ENCODE measurements around the gene RWDD4. TPM values are rescaled to one million over a fixed set of nuclear protein-coding genes. Genes with fewer than 3 reads are reported as not detected.

Gene RWDD4
- total RNA-seq: 10 to 100 TPM; 13.2 to 14.8 TPM

- Mint-ChIP-seq H3K9me3 (no peaks in the 10 kb centered on the region), H3K27ac (peak within 1 kb of the TSS; percentile 96), H3K36me3 (ENCODE audit: low read depth) (peaks cover 11% of the 10 kb centered on the region), H3K4me1 (peaks cover 39% of the 10 kb centered on the region), H3K4me3 (peak within 1 kb of the TSS; percentile 86), H3K27me3 (no peaks in the 10 kb centered on the region)
- ChIA-PET CTCF (interaction anchor here (0.6 to 1.2 kb wide), 7 partner anchors 8 to 686 kb away, joined by 3 read pairs; no protein-coding TSS in a partner anchor), POLR2A (interaction anchor here (1.8 kb wide), 1 partner anchor 215 kb away, joined by 4 read pairs; the partner anchor contains the start of gene CDKN2AIP)
- peak; percentile 97 for DNase-seq
Measured at GRCh38 chr4:183659029-183659871, at the start of gene RWDD4, which contains the start of gene TRAPPC11. Gene RWDD4 (minus strand): TSS chr4:183659185. CDS start chr4:183658952, 233 bp downstream. Gene TRAPPC11 (plus strand): TSS chr4:183659293. CDS start chr4:183663868, 4,575 bp downstream.

GRCh38 chr4:183702492-183702891, 43.5 kb upstream of the RWDD4 start:
- no peak for DNase-seq
- ChIA-PET CTCF (interaction anchor here (0.7 kb wide), 1 partner anchor 34 kb away, joined by 5 read pairs; no protein-coding TSS in a partner anchor), POLR2A (no interaction called here)
- no peaks in the 10 kb centered on the region for H3K9me3 Mint-ChIP-seq
- H3K27ac Mint-ChIP-seq: no peak overlapping the region
- no peaks in the 10 kb centered on the region for H3K4me1 Mint-ChIP-seq
- no peaks in the 10 kb centered on the region for H3K27me3 Mint-ChIP-seq
- peaks cover 65% of the 10 kb centered on the region for H3K36me3 Mint-ChIP-seq (ENCODE audit: low read depth)
- no peak overlapping the region for H3K4me3 Mint-ChIP-seq

- CTCF ChIA-PET: interaction anchor here (1.0 kb wide), 1 partner anchor 9 kb away, joined by 4 read pairs; no protein-coding TSS in a partner anchor
- Mint-ChIP-seq H3K9me3 (no peaks in the 10 kb centered on the region), H3K27ac (no peak overlapping the region), H3K27me3 (no peaks in the 10 kb centered on the region), H3K4me3 (no peak overlapping the region), H3K36me3 (ENCODE audit: low read depth) (peaks cover 70% of the 10 kb centered on the region), H3K4me1 (no peaks in the 10 kb centered on the region)
- POLR2A ChIA-PET: no interaction called here
- no peak for DNase-seq
Measured at GRCh38 chr4:183700407-183700806, 41.4 kb upstream of the RWDD4 start.

GRCh38 chr4:183698909-183699308, 39.9 kb upstream of the RWDD4 start:
- CTCF ChIA-PET: interaction anchor here (0.6 to 1.5 kb wide), 2 partner anchors 13 to 113 kb away, joined by 4 read pairs; no protein-coding TSS in a partner anchor
- H3K4me3 Mint-ChIP-seq: no peak overlapping the region
- no peaks in the 10 kb centered on the region for H3K27me3 Mint-ChIP-seq
- H3K9me3 Mint-ChIP-seq: no peaks in the 10 kb centered on the region
- no peaks in the 10 kb centered on the region for H3K4me1 Mint-ChIP-seq
- POLR2A ChIA-PET: no interaction called here
- no peak for DNase-seq
- peaks cover 69% of the 10 kb centered on the region for H3K36me3 Mint-ChIP-seq (ENCODE audit: low read depth)
- H3K27ac Mint-ChIP-seq: no peak overlapping the region

GRCh38 chr4:183691897-183692296, 32.9 kb upstream of the RWDD4 start:
- DNase-seq: no peak
- no peak overlapping the region for H3K27ac Mint-ChIP-seq
- no peak overlapping the region for H3K4me3 Mint-ChIP-seq
- POLR2A ChIA-PET: no interaction called here
- peaks cover 40% of the 10 kb centered on the region for H3K36me3 Mint-ChIP-seq (ENCODE audit: low read depth)
- no peaks in the 10 kb centered on the region for H3K27me3 Mint-ChIP-seq
- no peaks in the 10 kb centered on the region for H3K4me1 Mint-ChIP-seq
- CTCF ChIA-PET: interaction anchor here (0.6 kb wide), 1 partner anchor 37 kb away, joined by 4 read pairs; no protein-coding TSS in a partner anchor
- no peaks in the 10 kb centered on the region for H3K9me3 Mint-ChIP-seq

GRCh38 chr4:183691006-183691405, 32.0 kb upstream of the RWDD4 start:
- Mint-ChIP-seq H3K36me3 (ENCODE audit: low read depth) (peaks cover 37% of the 10 kb centered on the region), H3K27ac (no peak overlapping the region)
- CTCF ChIA-PET: interaction anchor here (1.3 kb wide), 1 partner anchor 10 kb away, joined by 4 read pairs; no protein-coding TSS in a partner anchor

GRCh38 chr4:183688216-183688615, 29.2 kb upstream of the RWDD4 start:
- DNase-seq: no peak
- no peak overlapping the region for H3K4me3 Mint-ChIP-seq
- H3K4me1 Mint-ChIP-seq: no peaks in the 10 kb centered on the region
- POLR2A ChIA-PET: no interaction called here
- CTCF ChIA-PET: no interaction called here
- H3K27me3 Mint-ChIP-seq: no peaks in the 10 kb centered on the region
- no peak overlapping the region for H3K27ac Mint-ChIP-seq
- no peaks in the 10 kb centered on the region for H3K9me3 Mint-ChIP-seq
- H3K36me3 Mint-ChIP-seq (ENCODE audit: low read depth): peaks cover 26% of the 10 kb centered on the region

More at GRCh38 chr4:183691006-183691405, 32.0 kb upstream of the RWDD4 start:
- Mint-ChIP-seq H3K27me3 (no peaks in the 10 kb centered on the region), H3K4me1 (no peaks in the 10 kb centered on the region), H3K4me3 (no peak overlapping the region), H3K9me3 (no peaks in the 10 kb centered on the region)
- DNase-seq: no peak
- POLR2A ChIA-PET: no interaction called here

- Mint-ChIP-seq H3K27me3 (no peaks in the 10 kb centered on the region), H3K27ac (no peak overlapping the region), H3K36me3 (ENCODE audit: low read depth) (peaks cover 23% of the 10 kb centered on the region), H3K4me3 (no peak overlapping the region), H3K4me1 (no peaks in the 10 kb centered on the region), H3K9me3 (no peaks in the 10 kb centered on the region)
- DNase-seq: no peak
- ChIA-PET POLR2A (interaction anchor here (0.6 kb wide), 1 partner anchor 39 kb away, joined by 5 read pairs; no protein-coding TSS in a partner anchor), CTCF (no interaction called here)
Measured at GRCh38 chr4:183686461-183686860, 27.5 kb upstream of the RWDD4 start.

GRCh38 chr4:183681119-183681518, 22.1 kb upstream of the RWDD4 start:
- Mint-ChIP-seq H3K27me3 (no peaks in the 10 kb centered on the region), H3K36me3 (ENCODE audit: low read depth) (peaks cover 20% of the 10 kb centered on the region), H3K4me1 (peaks cover 3% of the 10 kb centered on the region), H3K4me3 (no peak overlapping the region), H3K27ac (no peak overlapping the region), H3K9me3 (no peaks in the 10 kb centered on the region)
- POLR2A ChIA-PET: no interaction called here
- CTCF ChIA-PET: interaction anchor here (0.6 kb wide), 1 partner anchor 35 kb away, joined by 4 read pairs; no protein-coding TSS in a partner anchor
- no peak for DNase-seq

- ChIA-PET CTCF (interaction anchor here (0.6 kb wide), 1 partner anchor 15 kb away, joined by 3 read pairs; no protein-coding TSS in a partner anchor), POLR2A (no interaction called here)
- Mint-ChIP-seq H3K27me3 (no peaks in the 10 kb centered on the region), H3K4me1 (peaks cover 6% of the 10 kb centered on the region), H3K9me3 (no peaks in the 10 kb centered on the region), H3K27ac (no peak overlapping the region), H3K36me3 (ENCODE audit: low read depth) (peaks cover 23% of the 10 kb centered on the region), H3K4me3 (no peak overlapping the region)
- DNase-seq: no peak
Measured at GRCh38 chr4:183675625-183676024, 16.6 kb upstream of the RWDD4 start.

- Mint-ChIP-seq H3K4me3 (no peak overlapping the region), H3K27me3 (no peaks in the 10 kb centered on the region), H3K27ac (no peak overlapping the region), H3K4me1 (peaks cover 6% of the 10 kb centered on the region), H3K36me3 (ENCODE audit: low read depth) (peaks cover 29% of the 10 kb centered on the region), H3K9me3 (no peaks in the 10 kb centered on the region)
- ChIA-PET CTCF (interaction anchor here (1.1 kb wide), 1 partner anchor 14 kb away, joined by 3 read pairs; no protein-coding TSS in a partner anchor), POLR2A (no interaction called here)
- no peak for DNase-seq
Measured at GRCh38 chr4:183674153-183674552, 15.2 kb upstream of the RWDD4 start.

GRCh38 chr4:183670960-183671555, 12.1 kb upstream of the RWDD4 start:
- H3K4me1 Mint-ChIP-seq: peaks cover 3% of the 10 kb centered on the region
- H3K27ac Mint-ChIP-seq: no peak overlapping the region
- ChIA-PET CTCF (interaction anchor here (1.4 kb wide), 1 partner anchor 9 kb away, joined by 6 read pairs; no protein-coding TSS in a partner anchor), POLR2A (no interaction called here)
- H3K36me3 Mint-ChIP-seq (ENCODE audit: low read depth): peaks cover 38% of the 10 kb centered on the region
- H3K27me3 Mint-ChIP-seq: no peaks in the 10 kb centered on the region
- no peaks in the 10 kb centered on the region for H3K9me3 Mint-ChIP-seq
- no peak for DNase-seq
- H3K4me3 Mint-ChIP-seq: no peak overlapping the region

- no peaks in the 10 kb centered on the region for H3K27me3 Mint-ChIP-seq
- peaks cover 3% of the 10 kb centered on the region for H3K4me1 Mint-ChIP-seq
- peaks cover 40% of the 10 kb centered on the region for H3K36me3 Mint-ChIP-seq (ENCODE audit: low read depth)
- ChIA-PET CTCF (interaction anchor here (1.3 to 1.4 kb wide), 2 partner anchors 10 to 13 kb away, joined by 3 to 6 read pairs; no protein-coding TSS in a partner anchor), POLR2A (interaction anchor here (0.6 kb wide), 1 partner anchor 693 kb away, joined by 11 read pairs; no protein-coding TSS in a partner anchor)
- H3K9me3 Mint-ChIP-seq: no peaks in the 10 kb centered on the region
- no peak overlapping the region for H3K4me3 Mint-ChIP-seq
- no peak overlapping the region for H3K27ac Mint-ChIP-seq
- DNase-seq: no peak
Measured at GRCh38 chr4:183670251-183670650, 11.3 kb upstream of the RWDD4 start.
